ENCODE measurements around the gene POMT2.

- no peak for TF ChIP-seq POLR2A (IDR thresholded peaks at IDR 0.05; ENCODE audit: low read depth, low read length)
- TF ChIP-seq POLR2AphosphoS5 (IDR thresholded peaks at IDR 0.05; ENCODE audit: low read depth, low read length): no peak
These were observed 45.6 kb downstream of the POMT2 start for GRCh38 chr14:77275041-77275580.

Measured in GM12892 (cell line).